ENCODE results near the gene HDC. TPM values are rescaled to one million over a fixed set of nuclear protein-coding genes. Genes with fewer than 3 reads are reported as not detected.

Gene HDC
- total RNA-seq, 1 experiment from 2014 or later, result not detected

- BruUV-seq (replicated peaks), result no TSS peak
- no peak for TF ChIP-seq ZFX (IDR thresholded peaks at IDR 0.05)
- TF ChIP-seq ATF3 (IDR thresholded peaks at IDR 0.05), result no peak
- TF ChIP-seq CTCF (IDR thresholded peaks at IDR 0.05 in 2 of 3, conservative IDR thresholded peaks at IDR 0.05 in 1 of 3; ENCODE audit: borderline replicate concordance in 1 of 3, insufficient read depth in 1 of 3, low read depth in 2 of 3, low read length in 2 of 3), result no peak
- TF ChIP-seq POLR2A (IDR thresholded peaks at IDR 0.05; ENCODE audit: borderline replicate concordance, extremely low read depth, insufficient read depth, insufficient read length), result no peak
- TF ChIP-seq CBX3 (IDR thresholded peaks at IDR 0.05; ENCODE audit: low read depth), result no peak
- TF ChIP-seq CEBPB (IDR thresholded peaks at IDR 0.05; ENCODE audit: low read depth), result no peak
- no peak for TF ChIP-seq SP1 (IDR thresholded peaks at IDR 0.05; ENCODE audit: low read depth)
- no peak for TF ChIP-seq ELF1 (IDR thresholded peaks at IDR 0.05; ENCODE audit: borderline replicate concordance, low read depth)
- Histone ChIP-seq H3K9ac (ENCODE audit: low read length) (no peak overlapping the region), H3K36me3 (ENCODE audit: control insufficient read depth in 1 of 2, insufficient read depth in 2 of 2, low read length in 2 of 2) (no peaks in the 10 kb centered on the region), H3K4me3 (replicated peaks in 1 of 2; ENCODE audit: low read depth in 1 of 2, low read length in 2 of 2) (no peak overlapping the region), H4K20me1 (ENCODE audit: insufficient read depth) (no peaks in the 10 kb centered on the region), H3K9me2 (ENCODE audit: insufficient read depth) (no peaks in the 10 kb centered on the region), H3K79me2 (ENCODE audit: insufficient read depth, low read length) (no peaks in the 10 kb centered on the region), H2AFZ (ENCODE audit: low read depth, low read length, poor library complexity, severe bottlenecking) (no peak overlapping the region), H3K27me3 (ENCODE audit: insufficient read depth, low read length) (peaks cover 6% of the 10 kb centered on the region; the same call in 1 of the 2 replicates), H3K4me1 (ENCODE audit: control insufficient read depth in 1 of 2, insufficient read depth in 2 of 2, low read length in 2 of 2) (peaks cover 0 to 7% of the 10 kb centered on the region in 2 experiments; a peak in 1 of 4 replicates), H3K27ac (ENCODE audit: low read depth, low read length) (no peak overlapping the region), H3K4me2 (ENCODE audit: low read length) (no peak overlapping the region), H3K9me3 (ENCODE audit: control insufficient read depth in 1 of 2, insufficient read depth in 1 of 2, low read depth in 1 of 2, low read length in 2 of 2) (no peaks in the 10 kb centered on the region)
- no peak for ATAC-seq
- intact Hi-C loops (cut with micrococcal nuclease), result no loop called here
- ChIA-PET RAD21 (ENCODE audit: low non-redundant PET in 1 of 2, low total read pairs in 2 of 2, uncharacterized antibody in 2 of 2, unreplicated experiment in 2 of 2) (no interaction called here), CTCF (no interaction called here), POLR2A (no interaction called here)
- DNase-seq (ENCODE audit: low read depth, low spot score), result no peak
Measured at GRCh38 chr15:50262533-50262932, 3.0 kb downstream of the HDC start.

GRCh38 chr15:50261981-50262380 lies 3.5 kb downstream of the HDC start:
- ChIA-PET RAD21 (ENCODE audit: low non-redundant PET in 1 of 2, low total read pairs in 2 of 2, uncharacterized antibody in 2 of 2, unreplicated experiment in 2 of 2) (no interaction called here), CTCF (no interaction called here)

More at GRCh38 chr15:50261981-50262380, 3.5 kb downstream of the HDC start:
- H3K79me2 ChIP-seq (ENCODE audit: insufficient read depth, low read length), result no peaks in the 10 kb centered on the region
- no peak overlapping the region for H3K4me2 ChIP-seq (ENCODE audit: low read length)
- no peaks in the 10 kb centered on the region for H3K9me2 ChIP-seq (ENCODE audit: insufficient read depth)
- no TSS peak for BruUV-seq (replicated peaks)
- H3K27me3 ChIP-seq (ENCODE audit: insufficient read depth, low read length), result peaks cover 6% of the 10 kb centered on the region; the same call in 1 of the 2 replicates
- no peaks in the 10 kb centered on the region for H3K9me3 ChIP-seq (ENCODE audit: control insufficient read depth in 1 of 2, insufficient read depth in 1 of 2, low read depth in 1 of 2, low read length in 2 of 2)
- no peak overlapping the region for H2AFZ ChIP-seq (ENCODE audit: low read depth, low read length, poor library complexity, severe bottlenecking)
- H3K27ac ChIP-seq (ENCODE audit: low read depth, low read length), result no peak overlapping the region
- TF ChIP-seq TCF7L2 (IDR thresholded peaks at IDR 0.05; ENCODE audit: borderline replicate concordance, extremely low read depth, insufficient read depth, insufficient read length) (no peak), ATF3 (IDR thresholded peaks at IDR 0.05) (no peak), REST (IDR thresholded peaks at IDR 0.05; ENCODE audit: low read depth) (no peak), RAD21 (IDR thresholded peaks at IDR 0.05; ENCODE audit: low read depth) (no peak), CTCF (IDR thresholded peaks at IDR 0.05 in 2 of 3, conservative IDR thresholded peaks at IDR 0.05 in 1 of 3; ENCODE audit: borderline replicate concordance in 1 of 3, insufficient read depth in 1 of 3, low read depth in 2 of 3, low read length in 2 of 3) (peak in 2 of 3 experiments; percentile 22 to 25; a peak in 2 of 6 replicates)
- no peaks in the 10 kb centered on the region for H4K20me1 ChIP-seq (ENCODE audit: insufficient read depth)
- H3K4me1 ChIP-seq (ENCODE audit: control insufficient read depth in 1 of 2, insufficient read depth in 2 of 2, low read length in 2 of 2), result peaks cover 0 to 13% of the 10 kb centered on the region in 2 experiments; a peak in 1 of 4 replicates
- intact Hi-C loops (cut with micrococcal nuclease), result no loop called here
- no peaks in the 10 kb centered on the region for H3K36me3 ChIP-seq (ENCODE audit: control insufficient read depth in 1 of 2, insufficient read depth in 2 of 2, low read length in 2 of 2)
- POLR2A ChIA-PET, result no interaction called here
- ATAC-seq (peak; percentile 82), DNase-seq (ENCODE audit: low read depth, low spot score) (no peak)
- no peak overlapping the region for H3K4me3 ChIP-seq (replicated peaks in 1 of 2; ENCODE audit: low read depth in 1 of 2, low read length in 2 of 2)
- no peak overlapping the region for H3K9ac ChIP-seq (ENCODE audit: low read length)
